ENCODE data around the gene ANK2. TPM values are rescaled to one million over a fixed set of nuclear protein-coding genes. Genes with fewer than 3 reads are reported as not detected.
A peak's percentile ranks its signal among the peaks of the same experiment; 100 is the strongest.

The ANK2 gene
- total RNA-seq, 1 donor from 2014 or later, result 121 TPM

DNA sequence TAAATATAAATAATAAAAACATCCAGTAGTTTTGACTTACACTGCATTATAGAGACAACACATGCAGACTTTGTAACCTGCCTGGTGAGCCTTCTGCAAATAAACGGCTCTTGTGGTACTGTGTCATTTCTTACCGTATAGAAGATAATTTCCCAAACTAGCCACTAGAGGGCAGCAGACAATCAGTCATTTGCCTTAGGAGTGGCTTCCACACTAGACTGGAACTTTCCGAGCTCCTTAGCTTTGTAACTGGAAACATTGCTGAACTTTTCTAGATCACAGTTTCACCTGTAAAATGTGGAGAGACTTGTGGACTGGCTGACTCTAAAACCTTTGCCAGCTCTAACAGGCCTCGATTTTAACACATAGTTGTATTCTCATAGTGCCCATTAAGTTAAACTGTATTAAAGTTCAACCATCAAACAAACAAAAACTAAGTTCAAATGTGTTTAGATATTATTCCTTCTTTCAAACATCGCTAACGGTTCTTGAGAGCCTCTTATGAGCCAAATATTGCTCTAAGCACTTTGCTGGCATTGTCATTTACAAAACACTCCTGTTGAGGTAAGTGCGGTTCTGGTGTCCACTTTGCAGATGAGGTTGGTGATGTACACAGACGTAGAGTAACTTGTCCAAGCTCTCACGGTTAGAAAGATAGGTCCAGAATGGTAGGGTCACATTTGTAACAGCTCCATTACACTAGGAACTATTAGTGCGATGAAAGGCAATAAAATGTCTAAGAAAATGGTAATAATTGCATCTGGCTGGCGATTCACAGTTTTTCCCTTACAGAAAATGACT, 345.5 kb downstream of the ANK2 start:
- H3K79me2 ChIP-seq (ENCODE audit: low read depth), result no peaks in the 10 kb centered on the region
- no peaks in the 10 kb centered on the region for H3F3A ChIP-seq (ENCODE audit: low read depth)
- TF ChIP-seq, protein P1, sequence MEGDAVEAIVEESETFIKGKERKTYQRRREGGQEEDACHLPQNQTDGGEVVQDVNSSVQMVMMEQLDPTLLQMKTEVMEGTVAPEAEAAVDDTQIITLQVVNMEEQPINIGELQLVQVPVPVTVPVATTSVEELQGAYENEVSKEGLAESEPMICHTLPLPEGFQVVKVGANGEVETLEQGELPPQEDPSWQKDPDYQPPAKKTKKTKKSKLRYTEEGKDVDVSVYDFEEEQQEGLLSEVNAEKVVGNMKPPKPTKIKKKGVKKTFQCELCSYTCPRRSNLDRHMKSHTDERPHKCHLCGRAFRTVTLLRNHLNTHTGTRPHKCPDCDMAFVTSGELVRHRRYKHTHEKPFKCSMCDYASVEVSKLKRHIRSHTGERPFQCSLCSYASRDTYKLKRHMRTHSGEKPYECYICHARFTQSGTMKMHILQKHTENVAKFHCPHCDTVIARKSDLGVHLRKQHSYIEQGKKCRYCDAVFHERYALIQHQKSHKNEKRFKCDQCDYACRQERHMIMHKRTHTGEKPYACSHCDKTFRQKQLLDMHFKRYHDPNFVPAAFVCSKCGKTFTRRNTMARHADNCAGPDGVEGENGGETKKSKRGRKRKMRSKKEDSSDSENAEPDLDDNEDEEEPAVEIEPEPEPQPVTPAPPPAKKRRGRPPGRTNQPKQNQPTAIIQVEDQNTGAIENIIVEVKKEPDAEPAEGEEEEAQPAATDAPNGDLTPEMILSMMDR (IDR thresholded peaks at IDR 0.05), result peak; percentile 89
- TF ChIP-seq EZH2phosphoT487 (IDR thresholded peaks at IDR 0.05), result no peak
- no peak overlapping the region for H3K4me3 ChIP-seq
- Mint-ChIP-seq H3K27ac (no peak overlapping the region), H3K27me3 (ENCODE audit: insufficient read depth, low read depth) (no peaks in the 10 kb centered on the region), H3K9me3 (no peaks in the 10 kb centered on the region), H3K4me1 (no peaks in the 10 kb centered on the region), H3K36me3 (no peaks in the 10 kb centered on the region), H3K4me3 (no peak overlapping the region)
- H2AFZ ChIP-seq (replicated peaks), result peak overlapping the region; percentile 78
- no peaks in the 10 kb centered on the region for H3K27me3 ChIP-seq
- no peaks in the 10 kb centered on the region for H3K4me1 ChIP-seq
- H4K20me1 ChIP-seq (ENCODE audit: low read depth), result no peaks in the 10 kb centered on the region
- H3K9me3 ChIP-seq (ENCODE audit: low read depth), result no peaks in the 10 kb centered on the region
- peak; percentile 85 for DNase-seq (ENCODE audit: low spot score)
- no peaks in the 10 kb centered on the region for H3K36me3 ChIP-seq
- no peak overlapping the region for H3K9ac ChIP-seq
- no peak overlapping the region for H3K4me2 ChIP-seq
- H3K27ac ChIP-seq, result no peak overlapping the region

DNA sequence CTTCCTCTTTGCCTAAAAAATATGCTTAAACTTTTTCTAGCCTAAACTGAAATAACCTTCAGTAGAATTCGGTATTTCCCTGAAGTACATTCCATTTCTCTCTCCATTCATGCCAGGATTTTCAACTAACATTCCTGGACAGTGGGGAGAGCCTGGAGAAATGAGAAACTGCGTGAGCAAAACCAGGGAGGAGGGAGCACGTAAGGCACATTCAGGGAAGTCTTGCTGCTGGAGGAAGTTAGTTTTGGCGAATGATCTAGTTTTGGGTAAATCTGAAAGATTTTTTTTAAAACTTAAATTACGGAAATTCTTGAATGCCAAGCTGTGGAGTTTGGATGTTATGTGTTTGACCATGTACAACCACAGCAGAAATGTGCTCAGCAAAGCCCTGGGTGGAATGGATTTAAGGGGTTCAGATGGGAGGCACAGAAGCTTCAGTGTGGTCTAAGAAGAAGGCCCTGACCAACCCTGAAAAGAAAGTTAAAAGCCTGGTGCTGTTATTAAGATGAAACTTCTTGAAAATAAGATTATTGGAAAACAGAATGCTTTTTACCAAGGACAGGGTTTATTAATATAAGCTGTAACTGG, 347.8 kb downstream of the ANK2 start:
- H3K36me3 Mint-ChIP-seq, result no peaks in the 10 kb centered on the region
- H4K20me1 ChIP-seq (ENCODE audit: low read depth), result no peaks in the 10 kb centered on the region
- no peak overlapping the region for H3K27ac Mint-ChIP-seq
- H3K4me2 ChIP-seq, result no peak overlapping the region
- no peaks in the 10 kb centered on the region for H3K4me1 ChIP-seq
- H3K4me3 ChIP-seq, result no peak overlapping the region
- no peaks in the 10 kb centered on the region for H3K4me1 Mint-ChIP-seq
- H3K9ac ChIP-seq, result no peak overlapping the region
- H3K27me3 Mint-ChIP-seq (ENCODE audit: insufficient read depth, low read depth), result no peaks in the 10 kb centered on the region
- H3K27me3 ChIP-seq, result no peaks in the 10 kb centered on the region
- H3K4me3 Mint-ChIP-seq, result no peak overlapping the region
- DNase-seq (ENCODE audit: low spot score), result no peak
- peaks cover 2% of the 10 kb centered on the region for H3K9me3 Mint-ChIP-seq
- H3K9me3 ChIP-seq (ENCODE audit: low read depth), result no peaks in the 10 kb centered on the region
- H3F3A ChIP-seq (ENCODE audit: low read depth), result no peaks in the 10 kb centered on the region
- TF ChIP-seq EZH2 (IDR thresholded peaks at IDR 0.05) (no peak), EZH2phosphoT487 (IDR thresholded peaks at IDR 0.05) (no peak)
- TF ChIP-seq, protein P1 (IDR thresholded peaks at IDR 0.05), result no peak
- no peak overlapping the region for H3K27ac ChIP-seq
- peak overlapping the region; percentile 52 for H2AFZ ChIP-seq (replicated peaks)
- no peaks in the 10 kb centered on the region for H3K79me2 ChIP-seq (ENCODE audit: low read depth)
- H3K36me3 ChIP-seq, result no peaks in the 10 kb centered on the region

DNA sequence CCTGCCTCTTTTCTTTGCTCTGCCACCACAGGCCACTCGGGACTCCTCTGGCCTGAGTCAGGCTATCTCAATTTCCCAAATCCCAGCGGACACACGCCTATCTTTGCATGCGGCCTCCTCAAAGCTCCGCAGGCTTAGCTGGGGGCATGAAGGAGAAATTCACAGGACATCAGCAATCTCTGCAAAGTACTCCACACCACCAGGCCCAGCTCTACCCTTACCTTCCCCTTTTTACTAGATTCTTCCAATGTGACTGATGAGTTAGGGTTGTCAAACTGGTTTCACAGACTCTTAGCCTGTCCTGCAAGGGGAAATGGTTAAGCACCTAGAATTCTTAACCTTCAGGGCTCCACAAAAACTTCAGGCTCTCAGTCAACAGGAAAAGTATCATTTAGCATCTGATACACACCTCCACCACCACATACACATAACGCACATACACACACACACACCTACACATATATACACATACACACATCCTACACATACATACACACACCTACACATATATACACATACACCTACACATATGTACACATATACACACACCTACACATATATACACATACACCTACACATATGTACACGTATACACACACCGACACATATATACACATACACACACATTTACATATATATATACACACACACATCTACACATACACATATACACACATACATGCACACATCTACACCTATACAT, 349.1 kb downstream of the ANK2 start:
- no peaks in the 10 kb centered on the region for H3K79me2 ChIP-seq (ENCODE audit: low read depth)
- no peak overlapping the region for H2AFZ ChIP-seq (replicated peaks)
- Mint-ChIP-seq H3K4me3 (no peak overlapping the region), H3K27ac (no peak overlapping the region), H3K27me3 (ENCODE audit: insufficient read depth, low read depth) (no peaks in the 10 kb centered on the region), H3K4me1 (no peaks in the 10 kb centered on the region), H3K9me3 (peaks cover 2% of the 10 kb centered on the region), H3K36me3 (no peaks in the 10 kb centered on the region)
- H3F3A ChIP-seq (ENCODE audit: low read depth), result no peaks in the 10 kb centered on the region
- H4K20me1 ChIP-seq (ENCODE audit: low read depth), result no peaks in the 10 kb centered on the region
- H3K4me1 ChIP-seq, result no peaks in the 10 kb centered on the region
- TF ChIP-seq EZH2phosphoT487 (IDR thresholded peaks at IDR 0.05), result no peak
- no peak for TF ChIP-seq EZH2 (IDR thresholded peaks at IDR 0.05)
- TF ChIP-seq, protein P1 (IDR thresholded peaks at IDR 0.05), result no peak
- H3K9me3 ChIP-seq (ENCODE audit: low read depth), result no peaks in the 10 kb centered on the region
- H3K4me3 ChIP-seq, result no peak overlapping the region
- no peak overlapping the region for H3K9ac ChIP-seq
- no peak overlapping the region for H3K4me2 ChIP-seq
- DNase-seq (ENCODE audit: low spot score), result no peak
- no peaks in the 10 kb centered on the region for H3K36me3 ChIP-seq
- no peak overlapping the region for H3K27ac ChIP-seq
- no peaks in the 10 kb centered on the region for H3K27me3 ChIP-seq
